Anterior cingulate cortex (tissue), 58 donors: ENCODE data around the gene SPECC1.
"Not testable (repeated sequence)": the region's sequence is repeated elsewhere in the genome, so short reads cannot be mapped to it uniquely, and the experiment has no call there.

Experiments used
- DNase-seq, 58 donors: peaks; one replicate each; lab custom pipeline; 2025; lab: John Stamatoyannopoulos, UW

SPECC1 gene

GRCh38 chr17:20157001-20157310, 147.8 kb downstream of the SPECC1 start:
- peak in 2 of 58 donors; percentile 21 to 53 for DNase-seq

DNA sequence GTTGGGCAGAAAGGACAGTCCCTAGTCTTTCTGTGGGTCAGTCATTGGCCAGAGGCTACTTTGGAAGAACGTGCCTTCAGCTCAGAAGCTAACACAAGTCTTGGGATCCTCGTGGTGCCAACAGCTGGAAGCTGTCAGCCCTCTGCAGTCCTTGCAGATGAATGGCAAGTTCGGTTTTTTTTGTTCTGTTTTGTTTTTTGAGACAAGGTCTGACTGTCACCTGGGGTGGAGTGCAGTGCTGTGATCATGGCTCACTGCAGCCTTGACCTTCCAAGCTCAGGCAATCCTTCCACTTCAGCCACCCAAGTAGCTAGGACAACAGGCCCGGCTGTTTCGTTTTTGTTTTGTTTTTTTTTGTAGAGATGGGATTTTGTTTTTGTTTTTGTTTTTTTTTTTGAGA, 149.4 kb downstream of the SPECC1 start:
- DNase-seq = no peak

- DNase-seq = no peak
Measured at GRCh38 chr17:20159406-20160069, 150.4 kb downstream of the SPECC1 start.

DNA sequence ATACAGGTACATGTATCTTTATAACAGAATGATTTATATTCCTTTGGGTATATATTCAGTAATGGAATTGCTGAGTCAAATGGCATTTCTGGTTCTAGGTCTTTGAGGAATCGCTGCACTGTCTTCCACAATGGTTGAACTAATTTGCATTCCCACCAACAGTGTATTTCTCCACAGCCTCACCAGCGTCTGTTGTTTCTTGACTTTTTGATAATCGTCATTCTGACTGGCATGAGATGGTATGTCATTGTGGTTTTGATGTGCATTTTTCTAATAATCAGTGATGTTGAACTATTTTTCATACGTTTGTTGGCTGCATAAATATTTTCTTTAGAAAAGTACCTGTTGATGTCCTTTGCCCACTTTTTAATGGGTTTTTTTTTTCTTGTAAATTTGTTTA, 156.4 kb downstream of the SPECC1 start:
- DNase-seq = not testable (repeated sequence)

GRCh38 chr17:20170085-20170484, 160.9 kb downstream of the SPECC1 start:
- DNase-seq = no peak

- DNase-seq = no peak
Measured at GRCh38 chr17:20171741-20172365, 162.7 kb downstream of the SPECC1 start.

DNA sequence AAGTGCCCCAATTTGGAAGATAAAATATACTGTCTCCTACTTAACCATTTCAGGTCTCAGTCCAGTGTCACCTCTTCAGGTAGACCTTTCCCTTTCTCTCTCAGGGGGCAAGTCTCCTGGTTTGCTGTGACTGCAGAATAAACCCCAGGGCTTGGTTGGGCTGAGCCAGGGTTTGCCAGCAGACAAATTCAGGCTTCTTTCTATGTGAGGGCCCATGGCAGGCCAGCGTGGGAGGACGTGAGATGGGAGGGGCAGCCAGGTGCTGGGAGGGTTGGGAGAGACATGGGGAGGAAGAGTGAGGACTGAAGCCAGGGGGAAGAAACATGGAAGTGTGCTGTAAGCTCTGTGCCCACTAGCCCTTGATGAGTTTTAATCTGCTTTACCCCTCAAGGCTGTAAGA, 163.2 kb downstream of the SPECC1 start:
- no peak for DNase-seq

DNA sequence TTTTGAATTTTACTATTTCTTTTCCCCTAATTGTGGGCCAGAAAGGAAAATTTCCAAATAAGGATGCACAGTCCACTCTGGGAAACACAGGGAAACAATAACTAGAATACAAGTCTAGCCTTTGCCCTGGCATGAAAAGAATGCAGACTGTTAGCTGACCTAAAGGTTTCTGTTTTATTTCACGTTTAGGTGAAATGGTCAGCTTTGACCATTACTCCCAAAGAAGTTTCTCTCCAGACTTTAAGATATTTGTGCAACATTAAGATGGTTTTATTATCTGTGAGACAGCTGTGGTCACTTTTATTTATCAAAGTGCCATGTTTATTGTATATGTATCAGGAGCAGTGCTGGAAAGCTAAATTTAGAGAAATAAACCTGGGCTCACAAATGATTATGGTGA, 163.9 kb downstream of the SPECC1 start:
- no peak for DNase-seq

- no peak for DNase-seq
Measured at GRCh38 chr17:20174588-20175265, 165.6 kb downstream of the SPECC1 start.

GRCh38 chr17:20179041-20179440, 169.9 kb downstream of the SPECC1 start:
- DNase-seq = peak in 5 of 58 donors; percentile 26 to 44 (median 36)

DNA sequence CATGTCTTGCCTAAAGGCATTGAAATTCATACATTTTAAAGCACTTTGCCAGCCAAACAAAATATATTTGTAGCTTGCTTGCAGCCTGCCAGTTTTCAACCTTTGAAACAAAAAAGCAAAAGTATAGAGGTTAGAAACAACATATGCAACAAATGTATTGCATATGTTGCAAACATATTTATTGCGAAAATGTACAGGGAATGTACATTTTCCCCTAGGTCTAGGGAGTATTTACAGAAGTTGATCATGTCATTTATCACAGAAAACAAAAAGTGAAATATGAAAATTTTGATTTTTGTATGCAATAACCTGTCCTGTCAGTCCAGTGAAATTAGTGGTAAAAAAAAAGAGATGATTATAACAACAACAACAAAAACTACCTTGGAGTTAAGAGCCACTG, 171.5 kb downstream of the SPECC1 start:
- no peak for DNase-seq

DNA sequence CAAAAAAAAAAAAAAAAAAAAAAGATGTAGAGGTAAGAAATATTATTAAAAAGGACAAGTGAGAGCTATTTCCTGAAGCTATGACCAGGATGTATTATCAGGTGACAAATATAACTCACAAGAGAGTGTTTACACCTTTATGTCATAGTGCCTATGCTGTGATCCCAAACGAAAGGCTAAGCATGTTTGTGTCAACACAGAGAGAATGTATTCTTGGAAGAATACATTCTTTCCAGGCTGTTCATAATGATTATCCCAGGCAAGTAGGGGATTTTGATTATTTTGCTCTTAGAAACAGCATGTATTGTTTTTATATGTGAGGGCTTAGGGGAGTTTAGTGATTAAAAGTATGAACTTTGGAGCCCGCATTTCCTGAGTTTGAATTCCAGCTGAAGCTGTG, 175.0 kb downstream of the SPECC1 start:
- DNase-seq = no peak

- no peak for DNase-seq
Measured at GRCh38 chr17:20184977-20185619, 175.9 kb downstream of the SPECC1 start.

- no peak for DNase-seq
Measured at GRCh38 chr17:20187049-20187448, 177.9 kb downstream of the SPECC1 start.

GRCh38 chr17:20189302-20189701, 180.1 kb downstream of the SPECC1 start:
- DNase-seq = peak; percentile 25 to 96 (median 83)

- DNase-seq = no peak
Measured at GRCh38 chr17:20189979-20190378, 180.8 kb downstream of the SPECC1 start.

- DNase-seq = no peak
Measured at GRCh38 chr17:20190605-20191004, 181.4 kb downstream of the SPECC1 start.

DNA sequence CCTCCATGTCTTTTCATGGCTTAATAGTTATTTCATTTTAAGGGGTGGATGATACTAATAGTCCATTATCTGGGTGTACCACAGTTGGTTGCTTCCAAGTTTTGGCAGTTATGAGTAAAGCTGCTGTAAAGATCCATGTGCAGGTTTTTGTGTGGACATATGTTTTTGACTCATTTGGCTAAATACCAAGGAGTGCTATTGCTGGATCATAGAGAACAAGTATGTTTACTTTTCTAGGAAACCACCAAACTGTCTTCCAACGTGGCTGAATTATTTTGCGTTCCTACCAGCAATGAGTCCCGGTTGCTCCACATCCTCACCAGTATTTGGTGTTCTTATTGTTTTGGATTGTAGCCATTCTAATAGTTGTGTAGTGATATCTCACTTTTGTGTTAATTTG, 181.9 kb downstream of the SPECC1 start:
- DNase-seq = no peak

GRCh38 chr17:20196286-20196685, 187.1 kb downstream of the SPECC1 start:
- DNase-seq = not testable (repeated sequence)

DNA sequence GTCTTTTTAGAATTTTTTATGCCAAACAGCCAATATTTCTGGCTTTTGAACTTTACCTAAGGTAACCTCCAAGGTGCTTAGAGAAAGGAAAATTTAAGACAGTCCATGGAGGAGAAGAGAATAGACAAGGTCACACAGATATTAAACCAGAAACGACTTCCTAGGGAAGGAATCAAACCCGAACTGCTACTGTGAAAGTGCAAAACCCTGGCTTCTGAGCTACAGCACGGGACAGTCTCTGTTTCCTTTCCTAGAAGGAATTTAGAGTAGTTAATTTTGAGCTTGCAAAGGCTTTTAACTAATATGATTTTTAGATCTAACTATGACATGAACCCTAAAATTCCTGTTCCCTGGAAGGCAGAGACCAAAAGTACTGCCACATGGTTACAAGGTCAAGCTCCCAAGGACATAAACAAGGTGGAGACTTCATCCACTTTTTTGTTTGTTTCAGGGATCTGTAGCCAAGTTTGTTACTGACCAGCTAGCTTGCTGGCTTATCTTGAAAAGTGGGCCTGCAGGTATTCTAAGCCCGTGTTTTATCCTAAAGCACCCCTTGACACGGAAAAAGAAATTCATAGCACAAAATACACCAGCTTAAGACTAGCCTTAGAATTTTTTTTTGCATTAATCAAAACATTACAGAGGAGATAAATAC, 188.2 kb downstream of the SPECC1 start:
- no peak for DNase-seq
